ENCODE measurements around the gene NFRKB. TPM values are rescaled to one million over a fixed set of nuclear protein-coding genes. Genes with fewer than 3 reads are reported as not detected.
"Not testable (repeated sequence)": the region's sequence is repeated elsewhere in the genome, so short reads cannot be mapped to it uniquely, and the experiment has no call there.

NFRKB gene
- total and polyA plus RNA-seq, 12 donors: 5.0 to 14.5 (median 11.6) TPM

DNA sequence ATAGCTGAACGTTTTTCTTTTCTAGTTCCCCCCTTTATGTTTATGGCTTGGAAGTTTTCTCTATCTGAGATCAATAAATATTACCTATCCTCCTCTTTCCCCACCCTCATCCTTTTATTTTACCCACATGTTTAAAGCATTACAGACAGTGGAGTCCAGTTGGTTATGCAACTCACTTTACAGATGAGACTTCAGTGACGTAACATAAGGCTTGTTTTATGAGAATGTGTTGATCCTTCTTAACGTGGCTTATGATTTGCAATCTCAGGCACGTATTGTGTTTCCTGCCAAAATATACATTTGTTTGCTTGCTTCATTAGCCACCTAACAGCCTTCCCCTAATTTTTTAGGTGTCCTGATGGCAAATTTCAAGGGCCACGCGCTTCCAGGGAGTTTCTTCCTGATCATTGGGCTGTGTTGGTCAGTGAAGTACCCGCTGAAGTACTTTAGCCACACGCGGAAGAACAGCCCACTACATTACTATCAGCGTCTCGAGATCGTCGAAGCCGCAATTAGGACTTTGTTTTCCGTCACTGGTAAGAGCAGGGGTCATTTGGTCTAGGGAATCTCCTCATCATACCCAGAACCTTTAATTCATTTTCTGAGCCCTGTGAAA lies 43.1 kb downstream of the NFRKB start:
- ATAC-seq (no peak), DNase-seq (no peak)
- TF ChIP-seq, protein P1, sequence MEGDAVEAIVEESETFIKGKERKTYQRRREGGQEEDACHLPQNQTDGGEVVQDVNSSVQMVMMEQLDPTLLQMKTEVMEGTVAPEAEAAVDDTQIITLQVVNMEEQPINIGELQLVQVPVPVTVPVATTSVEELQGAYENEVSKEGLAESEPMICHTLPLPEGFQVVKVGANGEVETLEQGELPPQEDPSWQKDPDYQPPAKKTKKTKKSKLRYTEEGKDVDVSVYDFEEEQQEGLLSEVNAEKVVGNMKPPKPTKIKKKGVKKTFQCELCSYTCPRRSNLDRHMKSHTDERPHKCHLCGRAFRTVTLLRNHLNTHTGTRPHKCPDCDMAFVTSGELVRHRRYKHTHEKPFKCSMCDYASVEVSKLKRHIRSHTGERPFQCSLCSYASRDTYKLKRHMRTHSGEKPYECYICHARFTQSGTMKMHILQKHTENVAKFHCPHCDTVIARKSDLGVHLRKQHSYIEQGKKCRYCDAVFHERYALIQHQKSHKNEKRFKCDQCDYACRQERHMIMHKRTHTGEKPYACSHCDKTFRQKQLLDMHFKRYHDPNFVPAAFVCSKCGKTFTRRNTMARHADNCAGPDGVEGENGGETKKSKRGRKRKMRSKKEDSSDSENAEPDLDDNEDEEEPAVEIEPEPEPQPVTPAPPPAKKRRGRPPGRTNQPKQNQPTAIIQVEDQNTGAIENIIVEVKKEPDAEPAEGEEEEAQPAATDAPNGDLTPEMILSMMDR (IDR thresholded peaks at IDR 0.05): no peak
- Histone ChIP-seq H3K4me3 (no peak overlapping the region), H3K36me3 (no peaks in the 10 kb centered on the region), H3K9me3 (no peaks in the 10 kb centered on the region), H3K27me3 (no peaks in the 10 kb centered on the region), H3K4me1 (peaks cover 0 to 16% (median 9%) of the 10 kb centered on the region in 9 donors), H3K27ac (no peak overlapping the region)
- 82 to 89% methylated on average over 15 of the region's 15 CpGs for WGBS, 2 donors
- intact Hi-C loops (cut with DNase I): no loop called here

DNA sequence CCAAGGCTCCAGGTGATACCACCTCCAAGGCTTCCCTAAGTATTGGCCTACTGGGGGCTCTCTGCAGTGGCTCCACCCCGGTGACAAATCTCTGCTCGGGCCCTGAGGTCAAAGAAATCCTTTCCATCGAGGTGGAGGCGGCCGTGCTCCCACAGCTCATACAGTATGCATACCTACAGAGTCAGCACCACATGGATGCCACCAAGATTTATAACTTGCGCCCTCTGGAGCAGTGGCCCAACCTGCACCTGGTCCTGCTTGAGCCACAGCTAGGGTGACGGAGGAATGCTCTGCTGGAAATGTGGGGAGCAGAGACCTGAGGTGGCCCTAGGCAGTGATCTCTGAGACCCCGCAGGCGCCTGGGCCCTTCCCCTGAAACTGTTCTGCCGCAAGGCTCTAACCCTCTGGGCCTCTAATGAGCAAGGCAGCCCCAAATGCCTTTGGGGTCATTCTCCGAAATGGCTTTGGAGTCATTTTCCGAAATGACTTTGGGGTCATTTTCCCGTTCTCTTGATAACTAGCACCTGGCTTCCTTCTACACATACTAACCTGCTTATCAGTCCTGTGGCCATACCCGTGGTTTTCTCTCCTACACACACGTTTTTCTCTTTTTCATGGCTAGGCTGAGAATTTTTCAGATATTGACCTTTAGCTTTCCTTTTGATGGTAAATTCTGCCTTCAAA lies 45.8 kb downstream of the NFRKB start:
- H3K27ac ChIP-seq: no peak overlapping the region
- no peak overlapping the region for H3K4me3 ChIP-seq
- ATAC-seq (no peak), DNase-seq (no peak)
- intact Hi-C loops (cut with DNase I): no loop called here
- no peaks in the 10 kb centered on the region for H3K9me3 ChIP-seq
- H3K36me3 ChIP-seq: no peaks in the 10 kb centered on the region
- TF ChIP-seq, protein P1 (IDR thresholded peaks at IDR 0.05): no peak
- WGBS, 2 donors: 90 to 92% methylated on average over 15 of the region's 15 CpGs
- H3K27me3 ChIP-seq: no peaks in the 10 kb centered on the region
- H3K4me1 ChIP-seq: peaks cover 0 to 16% (median 9%) of the 10 kb centered on the region in 9 donors

DNA sequence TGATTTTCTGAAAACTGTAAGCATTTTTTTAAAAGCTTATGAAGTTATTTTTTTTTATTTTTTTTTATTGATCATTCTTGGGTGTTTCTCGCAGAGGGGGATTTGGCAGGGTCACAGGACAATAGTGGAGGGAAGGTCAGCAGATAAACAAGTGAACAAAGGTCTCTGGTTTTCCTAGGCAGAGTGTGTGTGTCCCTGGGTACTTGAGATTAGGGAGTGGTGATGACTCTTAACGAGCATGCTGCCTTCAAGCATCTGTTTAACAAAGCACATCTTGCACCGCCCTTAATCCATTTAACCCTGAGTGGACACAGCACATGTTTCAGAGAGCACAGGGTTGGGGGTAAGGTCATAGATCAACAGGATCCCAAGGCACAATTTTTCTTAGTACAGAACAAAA lies 48.0 kb downstream of the NFRKB start:
- 33 to 52% methylated on average over 1 of the region's 3 CpGs for WGBS, 2 donors
- ATAC-seq; H3K9me3 ChIP-seq; intact Hi-C loops (cut with DNase I); DNase-seq; H3K27me3 ChIP-seq; H3K4me1 ChIP-seq; H3K4me3 ChIP-seq; H3K36me3 ChIP-seq; H3K27ac ChIP-seq: not testable (repeated sequence)

DNA sequence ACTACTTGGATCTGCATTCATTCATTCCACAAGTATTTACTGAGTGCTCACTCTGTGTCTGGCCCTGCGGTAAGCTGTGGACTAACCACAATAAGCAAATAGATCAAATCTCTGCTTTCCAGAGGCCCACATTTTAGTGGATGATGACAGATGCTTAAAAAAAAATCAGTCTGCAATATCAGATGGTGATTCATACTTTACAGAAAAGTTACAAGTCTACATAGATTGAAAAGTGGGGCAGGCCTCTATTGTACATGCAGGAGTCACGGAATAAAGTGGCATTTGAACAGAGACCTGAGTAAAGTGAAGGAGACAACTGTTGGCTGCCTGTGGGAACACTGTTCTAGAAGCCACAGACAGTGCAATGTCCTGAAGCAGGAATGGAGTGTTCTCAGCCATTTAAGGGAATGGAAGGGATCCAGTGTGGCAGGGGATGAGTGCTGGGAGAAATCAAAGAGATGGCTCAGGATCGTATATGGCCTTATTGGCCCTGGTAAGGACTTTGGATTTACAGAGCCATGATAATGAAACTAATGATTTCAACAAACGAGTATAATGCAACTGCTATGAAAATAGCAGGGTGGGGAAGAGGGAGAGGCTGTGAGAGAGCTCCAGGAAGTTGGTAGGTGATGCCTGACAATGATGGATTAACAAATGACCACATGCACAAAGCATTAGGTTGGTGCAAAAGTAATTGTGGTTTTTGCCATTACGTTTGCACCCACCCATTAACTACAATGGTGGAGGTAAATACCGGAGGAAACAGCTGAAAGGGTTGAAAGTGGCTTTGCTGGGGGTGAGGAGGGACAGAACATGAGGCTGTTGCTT lies 48.7 kb downstream of the NFRKB start:
- H3K36me3 ChIP-seq: no peaks in the 10 kb centered on the region
- peak in 2 of 8 donors; percentile 10 to 85 for ATAC-seq
- 67 to 70% methylated on average over 6 of the region's 6 CpGs for WGBS, 2 donors

More for the DNA sequence above, 48.7 kb downstream of the NFRKB start:
- TF ChIP-seq, protein P1 (IDR thresholded peaks at IDR 0.05): no peak
- no peak overlapping the region for H3K27ac ChIP-seq
- DNase-seq: no peak
- no peaks in the 10 kb centered on the region for H3K27me3 ChIP-seq
- no peaks in the 10 kb centered on the region for H3K9me3 ChIP-seq
- intact Hi-C loops (cut with DNase I): no loop called here
- H3K4me3 ChIP-seq: no peak overlapping the region
- no peaks in the 10 kb centered on the region for H3K4me1 ChIP-seq

Other genes with a start within 250 kb of the NFRKB start
- gene TMEM45B, start 79.7 kb downstream of the NFRKB start, total RNA-seq: under 1 TPM in 1 of 10 donors, not detected in 9; 0.11 TPM
- not detected for gene TMEM45B, start 79.7 kb downstream of the NFRKB start, polyA plus RNA-seq
- gene PRDM10, start 107.3 kb upstream of the NFRKB start, total RNA-seq: 1 to 10 TPM; 2.9 to 5.4 (median 3.7) TPM
- 1 to 10 TPM in 1 of 2 donors, under 1 TPM in 1; 0.75 to 3.1 TPM for gene PRDM10, start 107.3 kb upstream of the NFRKB start, polyA plus RNA-seq
- 100 to 1,000 TPM; 265 to 414 (median 309) TPM for gene APLP2, start 174.3 kb upstream of the NFRKB start, total RNA-seq
- 100 to 1,000 TPM; 115 to 142 TPM for gene APLP2, start 174.3 kb upstream of the NFRKB start, polyA plus RNA-seq

All from heart right ventricle (tissue), 16 donors.